Muscle layer of colon (tissue), 2 donors: ENCODE data around the gene CPNE1.
"Not testable (repeated sequence)": the region's sequence is repeated elsewhere in the genome, so short reads cannot be mapped to it uniquely, and the experiment has no call there.

Experiments used
- H3K27ac ChIP-seq: one replicate; pipeline ENCODE4 v1.7.0; 2013; ENCODE audit warnings: low read depth, mild to moderate bottlenecking, low read length, moderate library complexity
- H3K27me3 ChIP-seq, 2 donors: one replicate each; pipeline ENCODE4 v1.7.0; 2013; ENCODE audit warnings: low read length in 2 of 2, mild to moderate bottlenecking in 2 of 2; ENCODE audit not compliant: insufficient read depth in 2 of 2, control insufficient read depth in 1 of 2
- H3K36me3 ChIP-seq: one replicate; pipeline ENCODE4 v1.7.0; 2013; ENCODE audit warnings: mild to moderate bottlenecking, low read length; ENCODE audit not compliant: insufficient read depth
- H3K4me1 ChIP-seq: one replicate; pipeline ENCODE4 v1.7.0; 2013; ENCODE audit warnings: mild to moderate bottlenecking, low read length; ENCODE audit not compliant: insufficient read depth
- H3K4me3 ChIP-seq, 2 donors: one replicate each; pipeline ENCODE4 v1.7.0; 2013; ENCODE audit warnings: low read length in 2 of 2, low read depth in 1 of 2, mild to moderate bottlenecking in 1 of 2, moderate library complexity in 1 of 2
- H3K9ac ChIP-seq: one replicate; pipeline ENCODE4 v1.7.0; 2013; ENCODE audit warnings: low read length
- H3K9me3 ChIP-seq: one replicate; pipeline ENCODE4 v1.7.0; 2013; ENCODE audit warnings: mild to moderate bottlenecking, low read length
- donor health status: abdominal sarcoma.
- donor health status: Adenocarcinoma of cecum.

Gene CPNE1

GRCh38 chr20:35695245-35695749, 30.6 kb upstream of the CPNE1 start:
- Histone ChIP-seq H3K4me1 (peaks cover 18% of the 10 kb centered on the region), H3K9ac (no peak overlapping the region), H3K4me3 (no peak overlapping the region), H3K9me3 (no peaks in the 10 kb centered on the region), H3K36me3 (peaks cover 20% of the 10 kb centered on the region), H3K27me3 (no peaks in the 10 kb centered on the region), H3K27ac (no peak overlapping the region)

GRCh38 chr20:35690265-35690664, 25.6 kb upstream of the CPNE1 start:
- peaks cover 23% of the 10 kb centered on the region for H3K36me3 ChIP-seq
- H3K27me3 ChIP-seq, result no peaks in the 10 kb centered on the region
- no peaks in the 10 kb centered on the region for H3K9me3 ChIP-seq
- no peak overlapping the region for H3K27ac ChIP-seq
- no peak overlapping the region for H3K9ac ChIP-seq
- H3K4me1 ChIP-seq, result no peaks in the 10 kb centered on the region
- no peak overlapping the region for H3K4me3 ChIP-seq

DNA sequence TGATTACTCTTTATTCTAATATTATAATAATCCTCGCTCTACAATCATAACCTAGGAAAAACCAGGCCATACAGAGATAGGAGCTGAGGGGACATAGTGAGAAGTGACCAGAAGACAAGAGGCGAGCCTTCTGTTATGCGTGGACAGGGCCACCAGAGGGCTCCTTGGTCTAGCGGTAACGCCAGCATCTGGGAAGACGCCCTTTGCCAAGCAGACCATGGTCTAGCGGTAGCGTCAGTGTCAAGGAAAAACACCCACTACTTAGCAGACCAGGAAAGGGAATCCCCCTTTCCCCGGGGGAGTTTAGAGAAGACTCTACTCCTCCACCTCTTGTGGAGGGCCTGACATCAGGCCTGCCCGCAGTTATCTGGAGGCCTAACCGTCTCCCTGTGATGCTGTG, 22.2 kb upstream of the CPNE1 start:
- H3K9me3 ChIP-seq, result not testable (repeated sequence)

GRCh38 chr20:35685368-35685767, 20.7 kb upstream of the CPNE1 start:
- H3K27me3 ChIP-seq, H3K4me3 ChIP-seq, H3K9ac ChIP-seq, H3K27ac ChIP-seq, H3K9me3 ChIP-seq: not testable (repeated sequence)
- H3K36me3 ChIP-seq, result peaks cover 15% of the 10 kb centered on the region
- H3K4me1 ChIP-seq, result peaks cover 16% of the 10 kb centered on the region

More for the DNA sequence above, 22.2 kb upstream of the CPNE1 start:
- not testable (repeated sequence) for H3K27ac ChIP-seq, H3K27me3 ChIP-seq, H3K4me1 ChIP-seq, H3K9ac ChIP-seq, H3K4me3 ChIP-seq
- peaks cover 19% of the 10 kb centered on the region for H3K36me3 ChIP-seq

DNA sequence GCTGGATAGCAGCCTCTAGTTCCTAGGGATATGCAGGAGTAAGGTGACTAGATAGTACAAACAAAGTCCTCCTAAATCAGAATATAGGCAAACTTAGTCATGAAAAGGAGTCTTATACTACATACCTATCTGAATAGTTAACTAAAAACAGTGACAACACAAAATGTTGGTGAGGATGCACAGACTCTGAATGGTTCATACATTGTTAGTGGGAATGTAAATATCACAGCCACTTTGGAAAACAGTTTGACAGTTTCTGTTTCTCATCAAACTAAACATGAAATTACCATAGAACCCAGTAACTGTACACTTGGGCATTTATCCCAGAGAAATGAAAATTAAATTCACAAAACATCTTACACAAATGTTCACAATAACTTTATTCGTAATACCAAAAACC, 17.3 kb upstream of the CPNE1 start:
- H3K36me3 ChIP-seq, result no peaks in the 10 kb centered on the region
- H3K27ac ChIP-seq, result no peak overlapping the region
- H3K9me3 ChIP-seq, result no peaks in the 10 kb centered on the region

GRCh38 chr20:35680452-35681183, 15.9 kb upstream of the CPNE1 start:
- no peaks in the 10 kb centered on the region for H3K27me3 ChIP-seq
- H3K27ac ChIP-seq, result no peak overlapping the region
- no peaks in the 10 kb centered on the region for H3K9me3 ChIP-seq
- peaks cover 17% of the 10 kb centered on the region for H3K4me1 ChIP-seq
- H3K4me3 ChIP-seq, result no peak overlapping the region
- H3K36me3 ChIP-seq, result no peaks in the 10 kb centered on the region
- no peak overlapping the region for H3K9ac ChIP-seq

More for the DNA sequence above, 17.3 kb upstream of the CPNE1 start:
- Histone ChIP-seq H3K9ac (no peak overlapping the region), H3K27me3 (no peaks in the 10 kb centered on the region), H3K4me1 (peaks cover 17% of the 10 kb centered on the region), H3K4me3 (no peak overlapping the region)

- no peaks in the 10 kb centered on the region for H3K9me3 ChIP-seq
- no peak overlapping the region for H3K9ac ChIP-seq
- no peaks in the 10 kb centered on the region for H3K4me1 ChIP-seq
- H3K36me3 ChIP-seq, result peaks cover 31% of the 10 kb centered on the region
- no peak overlapping the region for H3K4me3 ChIP-seq
- no peaks in the 10 kb centered on the region for H3K27me3 ChIP-seq
- H3K27ac ChIP-seq, result no peak overlapping the region
Observed at GRCh38 chr20:35674921-35675320, 10.2 kb upstream of the CPNE1 start.

DNA sequence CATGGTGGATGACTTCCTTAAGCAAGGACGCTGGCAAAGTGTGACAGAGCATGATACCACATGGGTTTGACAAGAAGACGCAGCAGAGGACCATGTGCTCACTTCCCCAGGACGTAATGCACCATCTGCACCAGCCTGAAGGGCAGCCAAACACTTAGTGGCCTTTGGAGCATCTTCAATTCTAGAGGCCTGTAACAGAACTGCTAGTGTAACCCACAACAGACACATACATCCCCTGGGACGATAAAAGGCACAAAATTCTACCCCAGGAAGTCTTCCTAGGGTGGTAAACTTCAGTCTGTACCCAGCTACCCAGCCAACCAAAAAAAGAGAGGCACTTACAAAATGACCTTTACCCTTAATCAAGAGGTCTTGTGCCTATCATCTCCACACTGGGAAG, 9.2 kb upstream of the CPNE1 start:
- H3K27ac ChIP-seq, result no peak overlapping the region
- no peaks in the 10 kb centered on the region for H3K27me3 ChIP-seq
- peaks cover 31% of the 10 kb centered on the region for H3K36me3 ChIP-seq
- no peaks in the 10 kb centered on the region for H3K4me1 ChIP-seq
- H3K4me3 ChIP-seq, result no peak overlapping the region
- H3K9me3 ChIP-seq, result no peaks in the 10 kb centered on the region
- no peak overlapping the region for H3K9ac ChIP-seq

DNA sequence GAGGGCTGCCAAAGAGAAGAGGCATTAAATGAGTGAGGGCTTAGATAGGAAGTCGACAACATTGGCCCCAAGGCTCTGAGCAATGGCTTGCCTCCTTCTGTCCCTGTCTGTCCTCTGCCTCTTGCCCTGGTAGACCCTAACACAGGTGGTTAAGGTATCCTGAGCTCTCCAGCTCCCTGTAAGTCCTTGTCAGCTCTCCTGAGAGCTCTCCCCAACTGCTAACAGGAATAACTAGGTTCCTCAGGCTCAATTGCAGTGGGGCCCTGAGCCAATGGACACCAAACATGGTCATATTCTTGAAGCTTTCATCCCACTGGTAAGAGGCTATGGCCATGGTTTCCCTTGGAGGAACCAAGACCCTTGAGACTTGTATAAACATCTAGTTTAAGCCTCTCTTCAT, 5.0 kb upstream of the CPNE1 start:
- H3K9ac ChIP-seq, result no peak overlapping the region
- no peaks in the 10 kb centered on the region for H3K9me3 ChIP-seq
- H3K27me3 ChIP-seq, result no peaks in the 10 kb centered on the region
- no peaks in the 10 kb centered on the region for H3K4me1 ChIP-seq
- peaks cover 30% of the 10 kb centered on the region for H3K36me3 ChIP-seq
- H3K4me3 ChIP-seq, result no peak overlapping the region
- no peak overlapping the region for H3K27ac ChIP-seq

DNA sequence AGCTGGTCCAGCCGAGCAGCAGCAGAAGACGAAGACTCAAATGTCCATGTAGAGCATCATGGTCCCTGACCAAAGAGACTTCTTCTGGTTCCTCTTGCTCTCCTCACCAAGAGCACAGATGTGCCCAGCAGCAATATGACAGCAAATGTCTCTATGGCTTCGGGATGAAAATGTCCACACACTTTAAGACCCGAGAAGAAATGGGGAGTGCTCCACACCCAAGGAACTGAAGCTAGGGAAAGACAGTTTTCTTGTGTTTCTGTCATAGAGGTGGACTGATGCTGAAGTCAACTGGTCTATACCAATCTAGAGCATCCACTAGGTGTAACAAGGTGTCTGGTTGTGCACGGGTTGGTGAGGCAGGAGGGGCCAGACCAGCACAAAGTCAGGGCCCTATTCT, 4.5 kb upstream of the CPNE1 start:
- no peak overlapping the region for H3K9ac ChIP-seq
- no peaks in the 10 kb centered on the region for H3K27me3 ChIP-seq
- no peak overlapping the region for H3K27ac ChIP-seq
- H3K36me3 ChIP-seq, result peaks cover 26% of the 10 kb centered on the region
- no peaks in the 10 kb centered on the region for H3K9me3 ChIP-seq
- H3K4me3 ChIP-seq, result no peak overlapping the region
- H3K4me1 ChIP-seq, result no peaks in the 10 kb centered on the region

DNA sequence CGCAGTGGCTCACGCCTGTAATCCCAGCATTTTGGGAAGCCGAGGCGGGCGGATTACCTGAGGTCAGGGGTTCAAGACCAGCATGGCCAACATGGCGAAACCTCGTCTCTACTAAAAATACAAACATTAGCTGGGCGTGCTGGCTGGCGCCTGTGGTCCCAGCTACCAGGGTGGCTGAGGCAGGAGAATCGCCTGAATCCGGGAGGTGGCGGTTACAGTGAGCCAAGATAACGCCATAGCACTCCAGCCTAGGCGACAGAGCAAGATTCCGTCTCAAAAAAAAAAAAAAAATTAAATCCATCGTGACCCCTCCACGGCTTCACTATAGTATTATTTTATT, 1.2 kb upstream of the CPNE1 start:
- no peaks in the 10 kb centered on the region for H3K9me3 ChIP-seq
- H3K36me3 ChIP-seq, result peaks cover 6% of the 10 kb centered on the region
- H3K9ac ChIP-seq, result no peak overlapping the region
- no peak overlapping the region for H3K4me3 ChIP-seq
- H3K4me1 ChIP-seq, result peaks cover 16% of the 10 kb centered on the region
- H3K27ac ChIP-seq, result no peak overlapping the region
- no peaks in the 10 kb centered on the region for H3K27me3 ChIP-seq
